Measurements from ENCODE around the gene CEP350. TPM values are rescaled to one million over a fixed set of nuclear protein-coding genes. Genes with fewer than 3 reads are reported as not detected.

CEP350 gene
- total RNA-seq, 1 experiment from 2014 or later = 42.2 TPM

- Histone ChIP-seq H3K4me3 (ENCODE audit: low read depth, low read length, poor library complexity, severe bottlenecking) (no peak overlapping the region), H3K4me1 (ENCODE audit: insufficient read depth, low read length, poor library complexity, severe bottlenecking) (no peaks in the 10 kb centered on the region), H3K36me3 (ENCODE audit: insufficient read depth, low read length, poor library complexity, severe bottlenecking) (peaks cover 39% of the 10 kb centered on the region), H3K9me3 (ENCODE audit: low read depth, low read length, poor library complexity, severe bottlenecking) (no peaks in the 10 kb centered on the region), H3K27ac (ENCODE audit: low read depth, low read length, poor library complexity, severe bottlenecking) (no peak overlapping the region), H3K27me3 (replicated peaks; ENCODE audit: insufficient read depth, low read depth, low read length, poor library complexity) (no peaks in the 10 kb centered on the region)
- BruUV-seq (replicated peaks) = no TSS peak
- no peak for TF ChIP-seq EZH2 (IDR thresholded peaks at IDR 0.05; ENCODE audit: borderline replicate concordance, low read depth, low read length, poor library complexity, severe bottlenecking)
- TF ChIP-seq CTCF (conservative IDR thresholded peaks at IDR 0.05; ENCODE audit: low read depth, low read length) = no peak
- POLR2A ChIA-PET (ENCODE audit: low non-redundant PET) = no interaction called here
- intact Hi-C loops (cut with micrococcal nuclease; ENCODE audit: unreplicated experiment) = no loop called here
- CTCF ChIA-PET = no interaction called here
- DNase-seq (ENCODE audit: low spot score) = no peak
These were observed 88.5 kb downstream of the CEP350 start for GRCh38 chr1:180042988-180043622.

- intact Hi-C loops (cut with micrococcal nuclease; ENCODE audit: unreplicated experiment) = no loop called here
- Histone ChIP-seq H3K27ac (ENCODE audit: low read depth, low read length, poor library complexity, severe bottlenecking) (no peak overlapping the region), H3K4me3 (ENCODE audit: low read depth, low read length, poor library complexity, severe bottlenecking) (no peak overlapping the region), H3K9me3 (ENCODE audit: low read depth, low read length, poor library complexity, severe bottlenecking) (no peaks in the 10 kb centered on the region), H3K36me3 (ENCODE audit: insufficient read depth, low read length, poor library complexity, severe bottlenecking) (peaks cover 39% of the 10 kb centered on the region), H3K27me3 (replicated peaks; ENCODE audit: insufficient read depth, low read depth, low read length, poor library complexity) (no peaks in the 10 kb centered on the region), H3K4me1 (ENCODE audit: insufficient read depth, low read length, poor library complexity, severe bottlenecking) (no peaks in the 10 kb centered on the region)
- no peak for DNase-seq (ENCODE audit: low spot score)
- BruUV-seq (replicated peaks) = no TSS peak
- CTCF ChIA-PET = no interaction called here
- POLR2A ChIA-PET (ENCODE audit: low non-redundant PET) = no interaction called here
- TF ChIP-seq EZH2 (IDR thresholded peaks at IDR 0.05; ENCODE audit: borderline replicate concordance, low read depth, low read length, poor library complexity, severe bottlenecking) = no peak
These were observed 89.2 kb downstream of the CEP350 start for GRCh38 chr1:180043785-180044184.

DNA sequence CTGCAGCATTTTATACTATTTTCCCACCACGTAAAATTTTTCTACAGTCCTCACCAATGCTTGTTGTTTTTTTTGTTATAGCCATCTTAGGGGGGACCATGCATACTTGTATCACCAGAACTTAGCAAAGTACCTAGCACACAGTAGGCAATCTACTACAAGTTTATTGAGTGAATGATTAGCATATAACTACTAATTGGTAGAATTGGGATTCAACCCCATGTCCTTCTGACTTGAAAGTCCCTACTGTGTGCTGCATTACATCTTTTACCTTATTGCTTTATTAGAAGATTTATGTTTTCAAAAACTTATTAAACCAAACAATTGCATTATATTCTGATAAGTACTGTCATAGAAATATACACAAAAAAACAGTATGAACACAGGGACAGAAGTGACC lies 92.1 kb downstream of the CEP350 start:
- no peak for DNase-seq (ENCODE audit: low spot score)
- POLR2A ChIA-PET (ENCODE audit: low non-redundant PET) = no interaction called here
- H3K27ac ChIP-seq (ENCODE audit: low read depth, low read length, poor library complexity, severe bottlenecking) = no peak overlapping the region
- intact Hi-C loops (cut with micrococcal nuclease; ENCODE audit: unreplicated experiment) = no loop called here
- H3K4me3 ChIP-seq (ENCODE audit: low read depth, low read length, poor library complexity, severe bottlenecking) = no peak overlapping the region
- no peaks in the 10 kb centered on the region for H3K9me3 ChIP-seq (ENCODE audit: low read depth, low read length, poor library complexity, severe bottlenecking)
- TF ChIP-seq CTCF (conservative IDR thresholded peaks at IDR 0.05; ENCODE audit: low read depth, low read length) = no peak
- no peak for TF ChIP-seq EZH2 (IDR thresholded peaks at IDR 0.05; ENCODE audit: borderline replicate concordance, low read depth, low read length, poor library complexity, severe bottlenecking)
- H3K27me3 ChIP-seq (replicated peaks; ENCODE audit: insufficient read depth, low read depth, low read length, poor library complexity) = no peaks in the 10 kb centered on the region
- BruUV-seq (replicated peaks) = no TSS peak
- CTCF ChIA-PET = no interaction called here
- peaks cover 39% of the 10 kb centered on the region for H3K36me3 ChIP-seq (ENCODE audit: insufficient read depth, low read length, poor library complexity, severe bottlenecking)
- no peaks in the 10 kb centered on the region for H3K4me1 ChIP-seq (ENCODE audit: insufficient read depth, low read length, poor library complexity, severe bottlenecking)
